PC-9 (cell line): ENCODE measurements around the gene HEY2. TPM values are rescaled to one million over a fixed set of nuclear protein-coding genes. Genes with fewer than 3 reads are reported as not detected.

Source experiments
- BruUV-seq: library from RNA; stranded (reverse); fragments of 400-500 nt; replicated peaks from 2 replicates; lab custom pipeline; 2021; lab: Mats Ljungman, UMichigan
- CTCF ChIA-PET: fragments of 300-600 bp; sonication (Branson Sonifier 250); formaldehyde crosslinking; loops from one replicate; lab custom pipeline; 2022; ENCODE audit warnings: antibody characterized with exemption; lab: Charles Lee
- POLR2A ChIA-PET: fragments of 300-600 bp; sonication (Branson Sonifier 250); formaldehyde crosslinking; loops from one replicate; lab custom pipeline; 2022; ENCODE audit warnings: antibody characterized with exemption; ENCODE audit not compliant: unreplicated experiment; lab: Charles Lee
- DNase-seq, 2 experiments: peaks; one replicate each; pipeline versions ENCODE4 v3.0.0 to v3.0.0-alpha.2; 2015 to 2022; ENCODE audit warnings: mixed read lengths in 1 of 2
- H2AFZ ChIP-seq: fragments of 200-600 bp; sonication (generic); 2 replicates; pipeline ENCODE4 v1.8.1; 2017; ENCODE audit warnings: antibody characterized with exemption
- H3F3A ChIP-seq: fragments of 200-600 bp; sonication (generic); 2 replicates; pipeline ENCODE4 v1.8.1; 2017; ENCODE audit warnings: antibody characterized with exemption, mild to moderate bottlenecking, low read depth; ENCODE audit not compliant: insufficient read depth
- H3K27ac ChIP-seq: fragments of 200-600 bp; sonication (generic); 2 replicates; pipeline ENCODE4 v1.6.1; 2016; ENCODE audit warnings: mixed run types
- H3K27me3 ChIP-seq: fragments of 200-600 bp; sonication (generic); 2 replicates; pipeline ENCODE4 v1.6.1; 2016; ENCODE audit warnings: low read depth, mixed run types; ENCODE audit not compliant: insufficient read depth
- H3K36me3 ChIP-seq: fragments of 200-600 bp; sonication (generic); 2 replicates; pipeline ENCODE4 v1.6.1; 2016; ENCODE audit warnings: low read depth, mixed run types
- H3K4me1 ChIP-seq: fragments of 200-600 bp; sonication (generic); replicated peaks from 2 replicates; pipeline ENCODE4 v1.6.1; 2016; ENCODE audit warnings: mixed run types; ENCODE audit not compliant: insufficient read depth
- H3K4me2 ChIP-seq: fragments of 200-600 bp; sonication (generic); 2 replicates; pipeline ENCODE4 v1.6.1; 2017; ENCODE audit warnings: mixed run types
- H3K4me3 ChIP-seq: fragments of 200-600 bp; sonication (generic); 2 replicates; pipeline ENCODE4 v1.6.1; 2016; ENCODE audit warnings: mixed run types
- H3K79me2 ChIP-seq: fragments of 200-600 bp; sonication (generic); 2 replicates; pipeline ENCODE4 v1.6.1; 2017; ENCODE audit warnings: low read depth, mixed run types
- H3K9me2 ChIP-seq: fragments of 200-600 bp; sonication (generic); 2 replicates; pipeline ENCODE4 v1.8.1; 2017; ENCODE audit warnings: mild to moderate bottlenecking; ENCODE audit not compliant: insufficient read depth
- H3K9me3 ChIP-seq: fragments of 200-600 bp; sonication (generic); 2 replicates; pipeline ENCODE4 v1.8.1; 2016; ENCODE audit warnings: low read depth; ENCODE audit not compliant: insufficient read depth
- H4K20me1 ChIP-seq: fragments of 200-600 bp; sonication (generic); 2 replicates; pipeline ENCODE4 v1.8.1; 2017; ENCODE audit not compliant: insufficient read depth
- EZH2 ChIP-seq: fragments of 200-600 bp; sonication (generic); IDR thresholded peaks from 2 replicates; pipeline ENCODE4 v1.8.0; 2017; ENCODE audit warnings: antibody characterized with exemption, low read depth
- intact Hi-C: fragments of 100-400 bp; cut with micrococcal nuclease; formaldehyde crosslinking; loops from one replicate; pipeline ENCODE4 v1.10.0; 2022; ENCODE audit not compliant: unreplicated experiment
- total RNA-seq: library from RNA; stranded (reverse); gene quantifications from 2 replicates; pipeline ENCODE4 v1.2.3, GENCODE V29; 2021
- TF ChIP-seq, protein P1 (sequence below): fragments of 200-600 bp; sonication (generic); conservative IDR thresholded peaks from 2 replicates; pipeline ENCODE4 v1.6.1; 2017; ENCODE audit warnings: mixed run types, antibody characterized with exemption, mild to moderate bottlenecking, moderate library complexity

The HEY2 gene
- total RNA-seq, 1 experiment from 2014 or later = not detected

DNA sequence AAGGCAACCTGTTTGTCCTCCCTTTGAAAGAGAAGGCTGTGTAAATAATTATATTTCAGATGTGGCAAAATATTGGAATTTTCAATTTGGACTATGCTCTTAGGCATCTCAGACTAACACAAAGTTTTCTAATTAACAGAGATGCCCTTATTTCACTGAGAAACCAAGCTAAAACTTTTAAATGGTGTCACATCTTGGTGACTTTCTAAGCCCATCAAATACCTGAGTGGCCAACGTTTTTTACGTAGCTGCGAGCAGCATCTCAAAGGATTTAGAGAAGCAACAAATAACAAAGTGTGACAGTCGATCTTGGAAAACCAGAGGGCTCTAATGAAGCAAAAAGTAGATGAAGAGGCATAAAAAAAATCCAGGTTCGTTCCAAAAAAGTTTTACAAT is 3.4 kb upstream of the HEY2 start:
- Histone ChIP-seq H2AFZ (no peak overlapping the region), H3K27me3 (peaks cover 38% of the 10 kb centered on the region), H3K36me3 (no peaks in the 10 kb centered on the region), H3K4me2 (peak overlapping the region; percentile 98), H3K4me3 (no peak overlapping the region), H3K4me1 (peaks cover 20% of the 10 kb centered on the region), H3K27ac (no peak overlapping the region), H3F3A (peaks cover 6% of the 10 kb centered on the region; the same call in 1 of the 2 replicates), H4K20me1 (no peaks in the 10 kb centered on the region), H3K9me3 (no peaks in the 10 kb centered on the region), H3K9me2 (no peaks in the 10 kb centered on the region), H3K79me2 (no peaks in the 10 kb centered on the region)
- ChIA-PET POLR2A (no interaction called here), CTCF (interaction anchor here (0.5 kb wide), 1 partner anchor 433 kb away, joined by 3 read pairs; no protein-coding TSS in a partner anchor)
- TF ChIP-seq EZH2 = no peak
- TF ChIP-seq, protein P1, sequence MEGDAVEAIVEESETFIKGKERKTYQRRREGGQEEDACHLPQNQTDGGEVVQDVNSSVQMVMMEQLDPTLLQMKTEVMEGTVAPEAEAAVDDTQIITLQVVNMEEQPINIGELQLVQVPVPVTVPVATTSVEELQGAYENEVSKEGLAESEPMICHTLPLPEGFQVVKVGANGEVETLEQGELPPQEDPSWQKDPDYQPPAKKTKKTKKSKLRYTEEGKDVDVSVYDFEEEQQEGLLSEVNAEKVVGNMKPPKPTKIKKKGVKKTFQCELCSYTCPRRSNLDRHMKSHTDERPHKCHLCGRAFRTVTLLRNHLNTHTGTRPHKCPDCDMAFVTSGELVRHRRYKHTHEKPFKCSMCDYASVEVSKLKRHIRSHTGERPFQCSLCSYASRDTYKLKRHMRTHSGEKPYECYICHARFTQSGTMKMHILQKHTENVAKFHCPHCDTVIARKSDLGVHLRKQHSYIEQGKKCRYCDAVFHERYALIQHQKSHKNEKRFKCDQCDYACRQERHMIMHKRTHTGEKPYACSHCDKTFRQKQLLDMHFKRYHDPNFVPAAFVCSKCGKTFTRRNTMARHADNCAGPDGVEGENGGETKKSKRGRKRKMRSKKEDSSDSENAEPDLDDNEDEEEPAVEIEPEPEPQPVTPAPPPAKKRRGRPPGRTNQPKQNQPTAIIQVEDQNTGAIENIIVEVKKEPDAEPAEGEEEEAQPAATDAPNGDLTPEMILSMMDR = no peak
- DNase-seq = no peak
- no TSS peak for BruUV-seq
- intact Hi-C loops = no loop called here

DNA sequence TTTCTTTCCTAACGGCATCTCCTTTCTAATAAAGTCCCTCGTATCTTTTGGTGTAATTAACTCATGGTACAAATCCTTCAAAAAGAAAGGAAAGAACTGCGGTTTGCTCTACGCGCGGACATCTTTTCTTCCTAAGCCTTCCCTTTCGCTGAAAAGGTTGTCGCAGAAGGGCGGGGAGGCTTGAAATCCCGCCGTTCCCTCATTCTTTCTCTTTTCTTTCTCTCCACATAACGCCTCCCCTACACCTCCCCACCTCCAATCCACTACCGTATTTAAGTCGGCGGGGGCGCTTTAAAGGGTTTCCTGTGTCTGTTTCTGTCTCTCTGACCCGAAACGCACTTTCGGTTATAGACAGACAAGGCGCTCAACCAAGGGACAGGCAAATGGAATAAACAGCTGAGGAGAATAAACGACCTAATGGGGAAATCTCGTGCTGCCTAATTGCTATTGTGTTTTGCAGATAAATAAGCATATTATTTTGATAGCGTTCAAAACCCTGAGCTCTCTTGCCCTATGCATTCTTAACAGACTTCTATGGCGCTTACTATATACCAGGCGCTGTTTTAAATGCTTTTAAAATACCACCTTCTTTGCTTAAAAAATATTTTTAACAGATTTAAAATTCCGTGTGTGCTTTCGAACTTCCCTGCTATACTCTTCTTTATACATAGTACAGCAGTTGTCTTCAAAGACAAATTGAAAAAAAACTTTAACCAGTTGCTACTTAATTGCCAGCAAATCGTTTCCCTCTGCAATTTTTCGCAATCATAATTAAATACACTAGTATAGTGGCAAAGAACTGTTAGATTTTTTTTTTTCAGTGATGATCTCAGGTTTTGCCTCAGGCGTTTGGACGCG is 2.5 kb upstream of the HEY2 start:
- Histone ChIP-seq H4K20me1 (no peaks in the 10 kb centered on the region), H3K9me2 (no peaks in the 10 kb centered on the region), H3K4me3 (peak overlapping the region; percentile 92), H3K27ac (no peak overlapping the region), H3F3A (peaks cover 11% of the 10 kb centered on the region; the same call in 1 of the 2 replicates), H3K79me2 (no peaks in the 10 kb centered on the region), H3K36me3 (no peaks in the 10 kb centered on the region), H3K27me3 (peaks cover 38% of the 10 kb centered on the region), H3K4me1 (peaks cover 20% of the 10 kb centered on the region), H3K9me3 (no peaks in the 10 kb centered on the region), H3K4me2 (peak overlapping the region; percentile 98), H2AFZ (peak overlapping the region; percentile 97)
- ChIA-PET CTCF (no interaction called here), POLR2A (no interaction called here)
- intact Hi-C loops = no loop called here
- peak; percentile 18 to 74 for DNase-seq
- TF ChIP-seq EZH2 = no peak
- TF ChIP-seq, protein P1 = no peak
- BruUV-seq = no TSS peak

DNA sequence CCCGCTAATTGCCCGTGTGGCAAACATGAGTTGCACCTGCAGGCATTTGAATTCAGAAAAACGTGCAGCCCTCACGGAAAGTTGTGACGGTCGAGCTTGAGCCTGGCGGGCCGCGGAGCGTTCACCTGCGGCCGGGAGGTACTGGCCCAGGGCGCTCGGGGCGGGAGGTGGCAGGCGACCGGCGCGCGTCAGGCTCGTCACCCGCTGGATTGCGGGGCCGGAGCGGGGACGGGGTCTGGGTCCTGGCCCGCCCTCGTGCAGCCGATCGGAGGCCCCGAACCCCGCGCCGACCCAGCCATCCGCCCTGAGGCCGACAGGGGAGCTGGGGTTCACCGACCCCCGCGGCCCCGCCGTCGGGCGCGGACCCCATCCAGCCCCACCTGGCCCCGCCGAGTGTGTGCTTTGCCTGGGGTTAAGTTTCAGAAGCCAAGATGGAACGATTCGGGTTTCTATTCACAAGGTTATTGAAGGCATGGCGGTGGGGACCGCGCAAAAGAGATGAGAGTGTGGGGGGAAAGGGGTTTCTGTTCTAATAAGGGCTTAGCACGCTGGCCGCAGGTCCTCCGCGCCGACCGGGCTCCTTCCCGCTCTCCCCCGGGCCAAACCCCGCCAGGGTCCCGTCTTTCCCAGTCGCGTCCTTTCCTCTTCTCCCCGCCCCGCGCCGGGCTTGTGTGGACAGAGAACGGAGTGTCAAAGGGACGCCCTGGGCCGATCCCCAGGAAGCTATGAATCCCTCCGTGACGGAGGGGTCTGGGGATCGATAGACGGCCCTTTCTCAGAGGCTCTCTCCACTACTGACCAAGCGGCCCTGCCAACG is 1.6 kb upstream of the HEY2 start:
- no peaks in the 10 kb centered on the region for H4K20me1 ChIP-seq
- intact Hi-C loops = loop anchor here (1.0 kb wide), 1 partner anchor 433 kb away; no protein-coding TSS in a partner anchor
- H3K36me3 ChIP-seq = no peaks in the 10 kb centered on the region
- peak overlapping the region; percentile 97 for H2AFZ ChIP-seq
- BruUV-seq = no TSS peak
- ChIA-PET CTCF (no interaction called here), POLR2A (no interaction called here)
- H3F3A ChIP-seq = peaks cover 11% of the 10 kb centered on the region; the same call in 1 of the 2 replicates
- peak in 1 of 2 experiments; percentile 52 for DNase-seq
- peaks cover 38% of the 10 kb centered on the region for H3K27me3 ChIP-seq
- peak overlapping the region; percentile 92 for H3K4me3 ChIP-seq
- H3K9me3 ChIP-seq = no peaks in the 10 kb centered on the region
- peaks cover 20% of the 10 kb centered on the region for H3K4me1 ChIP-seq
- peak overlapping the region; percentile 98 for H3K4me2 ChIP-seq
- TF ChIP-seq, protein P1 = no peak
- TF ChIP-seq EZH2 = peak; percentile 55; the same call in 1 of the 2 replicates
- H3K27ac ChIP-seq = no peak overlapping the region
- H3K79me2 ChIP-seq = no peaks in the 10 kb centered on the region
- no peaks in the 10 kb centered on the region for H3K9me2 ChIP-seq
